KOPT-K1 (cell line): ENCODE results near the gene PSMD3.
"Not testable (repeated sequence)": the region's sequence is repeated elsewhere in the genome, so short reads cannot be mapped to it uniquely, and the experiment has no call there.

ENCODE experiments used
- H3K27ac ChIP-seq: fragments of 200-600 bp; sonication (generic); 2 replicates; pipeline ENCODE4 v1.5.1; 2016; ENCODE audit warnings: antibody characterized with exemption, mild to moderate bottlenecking, low read depth, low read length; ENCODE audit not compliant: poor library complexity, severe bottlenecking
- H3K36me3 ChIP-seq: fragments of 200-600 bp; sonication (generic); 2 replicates; pipeline ENCODE4 v1.5.1; 2017; ENCODE audit warnings: antibody characterized with exemption, mild to moderate bottlenecking, low read length, moderate library complexity; ENCODE audit not compliant: insufficient read depth
- H3K9me3 ChIP-seq: fragments of 200-600 bp; sonication (generic); 2 replicates; pipeline ENCODE4 v1.5.1; 2017; ENCODE audit warnings: antibody characterized with exemption, low read length, mild to moderate bottlenecking; ENCODE audit not compliant: insufficient read depth, poor library complexity, severe bottlenecking

Gene PSMD3

DNA sequence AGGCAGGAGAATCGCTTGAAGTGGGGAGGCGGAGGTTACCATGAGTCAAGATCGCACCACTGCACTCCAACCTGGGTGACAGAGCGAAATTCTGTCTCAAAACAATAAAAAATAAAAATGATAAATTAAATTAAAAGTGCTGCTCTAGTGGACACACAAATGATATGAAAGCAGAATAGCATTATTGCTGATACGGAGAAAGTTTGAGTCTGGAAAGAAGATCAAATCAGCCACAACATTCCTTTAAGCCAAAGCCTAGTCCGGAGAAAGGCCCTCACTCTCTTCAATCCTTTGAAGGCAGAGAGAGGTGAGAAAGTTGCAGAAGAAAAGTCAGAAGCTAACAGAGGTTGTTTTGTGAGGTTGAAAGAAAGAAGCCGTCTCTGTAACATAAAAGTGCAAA is 19.6 kb downstream of the PSMD3 start:
- H3K9me3 ChIP-seq = no peaks in the 10 kb centered on the region
- no peak overlapping the region for H3K27ac ChIP-seq
- peaks cover 40% of the 10 kb centered on the region for H3K36me3 ChIP-seq

DNA sequence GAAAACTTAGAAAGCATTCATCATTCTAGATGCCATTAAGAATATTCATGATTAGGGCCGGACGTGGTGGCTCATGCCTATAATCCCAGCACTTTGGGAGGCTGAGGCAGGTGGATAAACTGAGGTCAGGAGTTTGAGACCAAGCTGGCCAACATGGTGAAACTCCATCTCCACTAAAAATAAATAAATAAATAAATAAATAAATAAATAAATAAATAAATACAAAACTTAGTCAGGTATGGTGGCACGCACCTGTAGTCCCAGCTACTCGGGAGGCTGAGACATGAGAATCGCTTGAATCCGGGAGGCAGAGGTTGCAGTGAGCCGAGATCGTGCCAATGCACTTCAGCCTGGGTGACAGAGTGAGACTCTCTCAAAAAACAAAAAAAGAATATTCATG is 20.7 kb downstream of the PSMD3 start:
- not testable (repeated sequence) for H3K9me3 ChIP-seq, H3K27ac ChIP-seq
- peaks cover 28% of the 10 kb centered on the region for H3K36me3 ChIP-seq

DNA sequence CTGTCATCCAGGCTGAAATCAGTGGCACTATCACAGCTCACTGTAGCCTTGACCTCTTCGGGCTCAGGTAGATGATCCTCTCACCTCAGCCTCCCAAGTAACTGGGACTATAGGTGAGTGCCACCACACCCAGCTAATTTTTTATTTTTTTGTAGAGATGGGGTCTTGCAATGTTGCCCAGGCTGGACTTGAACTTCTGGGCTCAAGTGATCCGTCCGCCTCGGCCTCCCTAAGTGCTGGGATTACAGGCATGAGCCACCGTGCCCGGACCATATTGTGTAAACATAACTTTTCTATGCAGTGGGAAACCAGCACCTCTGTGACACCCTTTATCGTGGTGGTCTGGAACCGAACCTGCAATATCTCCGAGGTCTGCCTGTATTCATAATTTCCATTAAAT is 23.5 kb downstream of the PSMD3 start:
- Histone ChIP-seq H3K27ac (no peak overlapping the region), H3K36me3 (0 out of 2 replicates have a peak, but pooled peaks cover under 1% of the 10 kb centered on the region)

DNA sequence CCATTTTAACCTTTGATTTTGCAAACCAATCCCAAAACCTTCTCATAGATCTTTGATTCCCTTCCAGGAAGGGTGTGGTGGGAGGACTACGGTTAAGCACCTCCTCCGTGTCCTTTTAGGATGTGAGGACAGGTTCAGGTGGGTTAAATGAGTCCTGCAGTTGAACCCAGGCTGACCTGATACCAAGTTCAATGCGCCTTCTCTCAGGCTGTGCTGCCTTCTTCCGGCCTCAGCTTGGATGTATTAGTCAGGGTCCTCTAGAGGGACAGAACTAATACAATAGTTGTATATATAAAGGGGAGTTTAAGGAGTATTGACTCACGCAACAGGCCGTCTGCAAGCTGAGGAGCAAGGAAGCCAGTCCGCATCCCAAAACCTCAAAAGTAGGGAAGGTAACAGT is 24.1 kb downstream of the PSMD3 start:
- Histone ChIP-seq H3K36me3 (no peaks in the 10 kb centered on the region), H3K27ac (no peak overlapping the region), H3K9me3 (no peaks in the 10 kb centered on the region)

More for the DNA sequence above, 23.5 kb downstream of the PSMD3 start:
- no peaks in the 10 kb centered on the region for H3K9me3 ChIP-seq

DNA sequence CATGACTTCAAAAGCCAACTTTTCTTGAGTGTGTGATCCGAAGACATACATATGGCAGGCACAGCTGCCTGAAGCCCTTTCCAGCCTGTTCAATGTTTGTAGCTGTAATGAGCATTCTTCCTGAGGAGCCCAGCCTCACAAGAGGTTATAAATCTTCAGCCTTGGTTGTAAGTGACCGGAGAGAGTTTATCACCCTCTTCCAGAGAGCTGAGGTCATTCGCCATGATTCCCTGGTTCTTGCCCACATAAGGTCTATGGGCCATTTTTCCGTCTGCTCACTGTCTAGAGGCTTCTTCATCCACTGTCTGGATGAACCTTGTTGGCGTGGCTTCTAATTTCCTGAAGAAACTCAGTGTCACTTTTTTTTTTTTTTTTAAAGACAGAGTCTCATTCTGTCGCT is 24.9 kb downstream of the PSMD3 start:
- no peak overlapping the region for H3K27ac ChIP-seq
- no peaks in the 10 kb centered on the region for H3K36me3 ChIP-seq
- no peaks in the 10 kb centered on the region for H3K9me3 ChIP-seq

DNA sequence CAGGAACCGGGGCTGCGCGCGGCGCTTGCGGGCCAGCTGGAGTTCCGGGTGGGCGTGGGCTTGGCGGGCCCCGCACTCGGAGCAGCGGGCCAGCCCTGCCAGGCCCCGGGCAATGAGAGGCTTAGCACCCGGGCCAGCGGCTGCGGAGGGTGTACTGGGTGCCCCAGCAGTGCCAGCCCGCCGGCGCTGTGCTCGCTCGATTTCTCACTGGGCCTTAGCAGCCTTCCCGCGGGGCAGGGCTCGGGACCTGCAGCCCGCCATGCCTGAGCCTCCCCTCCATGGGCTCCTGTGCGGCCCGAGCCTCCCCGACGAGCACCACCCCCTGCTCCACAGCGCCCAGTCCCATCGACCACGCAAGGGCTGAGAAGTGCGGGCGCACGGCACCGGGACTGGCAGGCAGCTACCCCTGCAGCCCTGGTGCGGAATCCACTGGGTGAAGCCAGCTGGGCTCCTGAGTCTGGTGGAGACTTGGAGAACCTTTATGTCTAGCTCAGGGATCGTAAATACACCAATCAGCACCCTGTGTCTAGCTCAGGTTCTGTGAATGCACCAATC is 30.4 kb downstream of the PSMD3 start:
- not testable (repeated sequence) for H3K27ac ChIP-seq, H3K36me3 ChIP-seq, H3K9me3 ChIP-seq

DNA sequence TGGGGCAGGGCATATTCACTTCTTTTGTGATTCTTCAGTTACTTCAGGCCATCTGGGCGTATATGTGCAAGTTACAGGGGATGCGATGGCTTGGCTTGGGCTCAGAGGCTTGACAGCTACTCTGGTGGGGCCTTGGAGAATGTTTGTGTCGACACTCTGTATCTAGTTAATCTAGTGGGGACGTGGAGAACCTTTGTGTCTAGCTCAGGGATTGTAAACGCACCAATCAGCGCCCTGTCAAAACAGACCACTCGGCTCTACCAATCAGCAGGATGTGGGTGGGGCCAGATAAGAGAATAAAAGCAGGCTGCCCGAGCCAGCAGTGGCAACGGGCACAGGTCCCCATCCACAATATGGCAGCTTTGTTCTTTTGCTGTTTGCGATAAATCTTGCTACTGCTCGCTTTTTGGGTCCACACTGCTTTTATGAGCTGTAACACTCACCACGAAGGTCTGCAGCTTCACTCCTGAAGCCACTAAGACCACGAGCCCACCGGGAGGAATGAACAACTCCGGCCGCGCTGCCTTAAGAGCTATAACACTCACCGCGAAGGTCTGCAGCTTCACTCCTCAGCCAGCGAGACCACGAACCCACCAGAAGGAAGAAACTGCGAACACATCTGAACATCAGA is 31.5 kb downstream of the PSMD3 start:
- not testable (repeated sequence) for H3K27ac ChIP-seq, H3K36me3 ChIP-seq, H3K9me3 ChIP-seq

DNA sequence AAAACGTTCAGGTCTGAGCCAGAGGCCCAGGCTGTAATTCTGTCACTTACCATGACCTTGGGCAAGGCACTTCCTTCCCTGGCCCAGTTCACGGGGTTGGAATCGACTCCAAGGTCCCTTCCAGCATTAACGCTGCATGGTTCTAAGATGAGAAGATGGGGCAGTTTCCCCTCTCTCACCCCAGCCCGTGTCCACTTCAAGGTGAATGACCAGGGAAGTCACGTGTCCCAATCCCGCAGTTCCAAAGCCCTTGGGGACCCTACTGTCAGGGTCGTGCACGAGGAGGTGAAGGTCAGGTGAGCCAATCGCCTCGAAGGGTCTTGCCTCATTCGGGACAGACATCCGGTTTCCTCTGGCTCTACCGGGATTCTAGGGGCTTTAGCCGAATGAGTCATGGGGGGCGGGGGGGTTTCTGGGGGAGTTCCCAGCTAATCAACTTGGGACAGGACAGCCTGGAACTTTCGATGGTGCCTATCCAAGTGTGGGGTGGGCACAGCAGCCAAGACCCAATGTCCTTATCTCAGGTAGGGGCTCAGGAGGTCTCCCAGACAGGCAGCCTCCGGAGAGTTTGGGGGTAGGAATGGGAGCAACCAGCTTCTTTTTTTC is 33.9 kb downstream of the PSMD3 start:
- Histone ChIP-seq H3K27ac (no peak overlapping the region), H3K36me3 (peaks cover 21% of the 10 kb centered on the region; the same call in 1 of the 2 replicates), H3K9me3 (no peaks in the 10 kb centered on the region)

DNA sequence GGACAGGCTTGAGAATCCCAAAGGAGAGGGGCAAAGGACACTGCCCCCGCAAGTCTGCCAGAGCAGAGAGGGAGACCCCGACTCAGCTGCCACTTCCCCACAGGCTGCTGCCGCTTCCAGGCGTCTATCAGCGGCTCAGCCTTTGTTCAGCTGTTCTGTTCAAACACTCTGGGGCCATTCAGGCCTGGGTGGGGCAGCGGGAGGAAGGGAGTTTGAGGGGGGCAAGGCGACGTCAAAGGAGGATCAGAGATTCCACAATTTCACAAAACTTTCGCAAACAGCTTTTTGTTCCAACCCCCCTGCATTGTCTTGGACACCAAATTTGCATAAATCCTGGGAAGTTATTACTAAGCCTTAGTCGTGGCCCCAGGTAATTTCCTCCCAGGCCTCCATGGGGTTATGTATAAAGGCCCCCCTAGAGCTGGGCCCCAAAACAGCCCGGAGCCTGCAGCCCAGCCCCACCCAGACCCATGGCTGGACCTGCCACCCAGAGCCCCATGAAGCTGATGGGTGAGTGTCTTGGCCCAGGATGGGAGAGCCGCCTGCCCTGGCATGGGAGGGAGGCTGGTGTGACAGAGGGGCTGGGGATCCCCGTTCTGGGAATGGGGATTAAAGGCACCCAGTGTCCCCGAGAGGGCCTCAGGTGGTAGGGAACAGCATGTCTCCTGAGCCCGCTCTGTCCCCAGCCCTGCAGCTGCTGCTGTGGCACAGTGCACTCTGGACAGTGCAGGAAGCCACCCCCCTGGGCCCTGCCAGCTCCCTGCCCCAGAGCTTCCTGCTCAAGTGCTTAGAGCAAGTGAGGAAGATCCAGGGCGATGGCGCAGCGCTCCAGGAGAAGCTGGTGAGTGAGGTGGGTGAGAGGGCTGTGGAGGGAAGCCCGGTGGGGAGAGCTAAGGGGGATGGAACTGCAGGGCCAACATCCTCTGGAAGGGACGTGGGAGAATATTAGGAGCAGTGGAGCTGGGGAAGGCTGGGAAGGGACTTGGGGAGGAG is 34.7 kb downstream of the PSMD3 start, which contains the start of gene CSF3:
Gene CSF3, plus strand, starts transcription at position 436 of the 993 bp plus-strand sequence. Its CDS starts 35 bp downstream, at position 471.
- H3K36me3 ChIP-seq = peaks cover 30% of the 10 kb centered on the region; the same call in 1 of the 2 replicates
- no peaks in the 10 kb centered on the region for H3K9me3 ChIP-seq
- no peak within 1 kb of the TSS for H3K27ac ChIP-seq

DNA sequence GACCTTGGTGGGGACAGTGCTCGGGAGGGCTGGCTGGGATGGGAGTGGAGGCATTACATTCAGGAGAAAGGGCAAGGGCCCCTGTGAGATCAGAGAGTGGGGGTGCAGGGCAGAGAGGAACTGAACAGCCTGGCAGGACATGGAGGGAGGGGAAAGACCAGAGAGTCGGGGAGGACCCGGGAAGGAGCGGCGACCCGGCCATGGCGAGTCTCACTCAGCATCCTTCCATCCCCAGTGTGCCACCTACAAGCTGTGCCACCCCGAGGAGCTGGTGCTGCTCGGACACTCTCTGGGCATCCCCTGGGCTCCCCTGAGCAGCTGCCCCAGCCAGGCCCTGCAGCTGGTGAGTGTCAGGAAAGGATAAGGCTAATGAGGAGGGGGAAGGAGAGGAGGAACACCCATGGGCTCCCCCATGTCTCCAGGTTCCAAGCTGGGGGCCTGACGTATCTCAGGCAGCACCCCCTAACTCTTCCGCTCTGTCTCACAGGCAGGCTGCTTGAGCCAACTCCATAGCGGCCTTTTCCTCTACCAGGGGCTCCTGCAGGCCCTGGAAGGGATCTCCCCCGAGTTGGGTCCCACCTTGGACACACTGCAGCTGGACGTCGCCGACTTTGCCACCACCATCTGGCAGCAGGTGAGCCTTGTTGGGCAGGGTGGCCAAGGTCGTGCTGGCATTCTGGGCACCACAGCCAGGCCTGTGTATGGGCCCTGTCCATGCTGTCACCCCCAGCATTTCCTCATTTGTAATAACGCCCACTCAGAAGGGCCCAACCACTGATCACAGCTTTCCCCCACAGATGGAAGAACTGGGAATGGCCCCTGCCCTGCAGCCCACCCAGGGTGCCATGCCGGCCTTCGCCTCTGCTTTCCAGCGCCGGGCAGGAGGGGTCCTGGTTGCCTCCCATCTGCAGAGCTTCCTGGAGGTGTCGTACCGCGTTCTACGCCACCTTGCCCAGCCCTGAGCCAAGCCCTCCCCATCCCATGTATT is 35.7 kb downstream of the PSMD3 start:
- H3K36me3 ChIP-seq = peaks cover 38% of the 10 kb centered on the region
- H3K9me3 ChIP-seq = no peaks in the 10 kb centered on the region
- no peak overlapping the region for H3K27ac ChIP-seq

DNA sequence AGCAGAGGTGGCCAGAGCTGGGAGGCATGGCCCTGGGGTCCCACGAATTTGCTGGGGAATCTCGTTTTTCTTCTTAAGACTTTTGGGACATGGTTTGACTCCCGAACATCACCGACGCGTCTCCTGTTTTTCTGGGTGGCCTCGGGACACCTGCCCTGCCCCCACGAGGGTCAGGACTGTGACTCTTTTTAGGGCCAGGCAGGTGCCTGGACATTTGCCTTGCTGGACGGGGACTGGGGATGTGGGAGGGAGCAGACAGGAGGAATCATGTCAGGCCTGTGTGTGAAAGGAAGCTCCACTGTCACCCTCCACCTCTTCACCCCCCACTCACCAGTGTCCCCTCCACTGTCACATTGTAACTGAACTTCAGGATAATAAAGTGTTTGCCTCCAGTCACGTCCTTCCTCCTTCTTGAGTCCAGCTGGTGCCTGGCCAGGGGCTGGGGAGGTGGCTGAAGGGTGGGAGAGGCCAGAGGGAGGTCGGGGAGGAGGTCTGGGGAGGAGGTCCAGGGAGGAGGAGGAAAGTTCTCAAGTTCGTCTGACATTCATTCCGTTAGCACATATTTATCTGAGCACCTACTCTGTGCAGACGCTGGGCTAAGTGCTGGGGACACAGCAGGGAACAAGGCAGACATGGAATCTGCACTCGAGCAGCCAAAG is 36.9 kb downstream of the PSMD3 start:
- peaks cover 51% of the 10 kb centered on the region for H3K36me3 ChIP-seq
- no peak overlapping the region for H3K27ac ChIP-seq

DNA sequence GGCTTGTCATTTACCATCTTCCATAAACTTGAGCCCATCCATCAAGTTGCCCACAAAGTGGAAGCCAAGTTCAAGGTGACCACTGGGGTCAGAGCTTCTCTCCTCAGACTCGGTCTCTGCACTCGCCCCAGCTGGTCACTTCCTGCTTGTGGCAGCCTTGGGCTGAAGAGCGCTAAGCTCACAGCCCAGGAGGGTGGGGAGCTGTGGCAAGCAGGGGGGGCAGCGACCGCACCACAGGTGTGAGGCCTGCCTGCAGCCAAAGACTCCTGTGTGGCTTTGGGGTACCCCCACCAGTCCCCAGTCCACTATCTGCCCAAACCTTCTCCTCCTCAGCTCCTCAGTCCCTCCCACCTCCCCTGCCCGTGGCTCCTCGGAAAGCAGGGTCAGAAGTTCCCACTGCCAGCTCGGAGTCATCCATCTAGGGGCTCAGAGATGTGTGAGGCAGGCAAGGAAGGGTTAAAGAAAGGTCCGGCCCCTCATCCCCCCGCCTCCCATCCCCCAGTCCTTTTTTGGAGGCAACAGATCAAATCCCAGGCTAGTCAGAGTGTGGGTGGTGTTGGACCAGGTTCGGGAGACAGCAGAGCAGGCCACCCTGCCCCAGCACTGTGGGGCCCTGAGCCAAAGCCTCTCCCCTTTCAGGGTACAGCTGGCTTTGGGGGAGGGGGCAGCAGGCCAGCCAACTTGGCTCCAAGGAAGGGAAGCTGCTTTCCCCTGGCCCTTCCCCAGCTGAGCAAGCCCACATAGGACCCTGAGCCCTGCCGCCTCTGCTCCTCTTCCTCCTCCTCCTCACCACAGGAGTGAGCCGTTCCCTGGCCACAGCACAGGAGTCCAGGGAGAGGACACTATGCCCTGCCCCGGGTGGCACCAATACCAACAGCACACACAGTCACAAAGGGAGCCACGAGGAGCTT is 37.9 kb downstream of the PSMD3 start:
- Histone ChIP-seq H3K27ac (no peak overlapping the region), H3K9me3 (no peaks in the 10 kb centered on the region), H3K36me3 (peaks cover 60% of the 10 kb centered on the region)

More for the DNA sequence above, 36.9 kb downstream of the PSMD3 start:
- no peaks in the 10 kb centered on the region for H3K9me3 ChIP-seq
